Natural killer cell (primary cell): ENCODE results near the gene ZFHX2. TPM values are rescaled to one million over a fixed set of nuclear protein-coding genes. Genes with fewer than 3 reads are reported as not detected.
A peak's percentile ranks its signal among the peaks of the same experiment; 100 is the strongest.

Experiments
- ATAC-seq, 3 donors: fragments of 150-1000 bp in 2 of 3; fragments of 200-7000 bp in 1 of 3; cut with Tn5 transposase; 1 replicate in 1 of 3; 2 replicates in 2 of 3; pipeline ENCODE4 v1.10.0; 2021; ENCODE audit warnings: mild to moderate bottlenecking in 2 of 3, moderate library complexity in 2 of 3
- DNase-seq, 2 donors: peaks; one replicate each; pipeline versions ENCODE4 v3.0.0 to v3.0.0-alpha.2; 2013 to 2021; ENCODE audit warnings: mixed read lengths in 1 of 2
- H3K27ac ChIP-seq: one replicate; pipeline ENCODE4 v1.5.1; 2013; ENCODE audit warnings: mild to moderate bottlenecking, low read length
- H3K27me3 ChIP-seq: one replicate; pipeline ENCODE4 v1.6.1; 2013; ENCODE audit warnings: low read length; ENCODE audit not compliant: control insufficient read depth, insufficient read depth
- H3K36me3 ChIP-seq: one replicate; pipeline ENCODE4 v1.6.1; 2013; ENCODE audit warnings: low read length; ENCODE audit not compliant: control insufficient read depth, insufficient read depth
- H3K4me1 ChIP-seq: one replicate; pipeline ENCODE4 v1.6.1; 2013; ENCODE audit warnings: low read length; ENCODE audit not compliant: control insufficient read depth, insufficient read depth
- H3K4me3 ChIP-seq: one replicate; pipeline ENCODE4 v1.5.1; 2013; ENCODE audit warnings: low read length
- H3K9me3 ChIP-seq: one replicate; pipeline ENCODE4 v1.6.1; 2013; ENCODE audit warnings: low read length; ENCODE audit not compliant: control insufficient read depth, insufficient read depth
- H3K27ac Mint-ChIP-seq, 2 donors: one replicate each; pipeline ENCODE4 v1.8.0; 2022; ENCODE audit warnings: mild to moderate bottlenecking in 2 of 2, mixed read lengths in 2 of 2, moderate library complexity in 1 of 2
- H3K27me3 Mint-ChIP-seq, 2 donors: one replicate each; pipeline ENCODE4 v1.8.0; 2022; ENCODE audit warnings: low read depth in 2 of 2, mixed read lengths in 2 of 2
- H3K36me3 Mint-ChIP-seq: one replicate; pipeline ENCODE4 v1.8.0; 2022; ENCODE audit warnings: mixed read lengths
- H3K4me1 Mint-ChIP-seq, 2 donors: one replicate each; pipeline ENCODE4 v1.8.0; 2022; ENCODE audit warnings: mixed read lengths in 2 of 2
- H3K4me3 Mint-ChIP-seq: one replicate; pipeline ENCODE4 v1.8.0; 2022; ENCODE audit warnings: mild to moderate bottlenecking, moderate library complexity, mixed read lengths
- H3K9me3 Mint-ChIP-seq, 2 donors: one replicate each; pipeline ENCODE4 v1.8.0; 2022; ENCODE audit warnings: mixed read lengths in 2 of 2
- CTCF ChIP-seq: fragments of 200-600 bp; IDR thresholded peaks from one replicate; pipeline ENCODE4 v1.8.0; 2022; ENCODE audit warnings: antibody characterized with exemption
- WGBS: methylation state at CpG from one replicate; pipeline ENCODE4 v1.1.7; 2013; ENCODE audit warnings: missing lambda C conversion rate; ENCODE audit not compliant: insufficient coverage; 5-methylcytosine and 5-hydroxymethylcytosine counted together
- intact Hi-C: fragments of 100-400 bp; cut with micrococcal nuclease; formaldehyde crosslinking; loops from one replicate; pipeline ENCODE4 v1.14.2; 2022
- total RNA-seq, 4 donors: library from RNA; stranded (reverse); fragments of 120-200 nt in 1 of 4; gene quantifications; one replicate each; pipeline versions ENCODE4 v1.2.3 to v1.2.4, GENCODE V29; 2013 to 2022

The ZFHX2 gene
- total RNA-seq, 3 donors from 2014 or later (not counting 1 experiment from before 2014, with no cell fraction given) = 0.07 to 0.72 (median 0.45) TPM

GRCh38 chr14:23561873-23562821 is 10.6 kb upstream of the ZFHX2 start:
- H3K4me1 Mint-ChIP-seq = peaks cover 21 to 28% of the 10 kb centered on the region in 2 donors
- no peaks in the 10 kb centered on the region for H3K27me3 Mint-ChIP-seq
- TF ChIP-seq CTCF = no peak
- H3K4me1 ChIP-seq = peaks cover 14% of the 10 kb centered on the region
- H3K36me3 Mint-ChIP-seq = no peaks in the 10 kb centered on the region
- ATAC-seq = no peak
- H3K4me3 ChIP-seq = no peak overlapping the region
- 93% methylated on average over 13 of the region's 15 CpGs for WGBS
- H3K27ac Mint-ChIP-seq = peak overlapping the region in 1 of 2 donors; percentile 61
- no peaks in the 10 kb centered on the region for H3K9me3 ChIP-seq
- H3K27ac ChIP-seq = no peak overlapping the region
- intact Hi-C loops = loop anchor here (5.0 kb wide), 1 partner anchor 235 kb away; no protein-coding TSS in a partner anchor
- H3K27me3 ChIP-seq = no peaks in the 10 kb centered on the region
- peaks cover 64% of the 10 kb centered on the region for H3K36me3 ChIP-seq
- no peak overlapping the region for H3K4me3 Mint-ChIP-seq
- DNase-seq = no peak
- no peaks in the 10 kb centered on the region for H3K9me3 Mint-ChIP-seq

DNA sequence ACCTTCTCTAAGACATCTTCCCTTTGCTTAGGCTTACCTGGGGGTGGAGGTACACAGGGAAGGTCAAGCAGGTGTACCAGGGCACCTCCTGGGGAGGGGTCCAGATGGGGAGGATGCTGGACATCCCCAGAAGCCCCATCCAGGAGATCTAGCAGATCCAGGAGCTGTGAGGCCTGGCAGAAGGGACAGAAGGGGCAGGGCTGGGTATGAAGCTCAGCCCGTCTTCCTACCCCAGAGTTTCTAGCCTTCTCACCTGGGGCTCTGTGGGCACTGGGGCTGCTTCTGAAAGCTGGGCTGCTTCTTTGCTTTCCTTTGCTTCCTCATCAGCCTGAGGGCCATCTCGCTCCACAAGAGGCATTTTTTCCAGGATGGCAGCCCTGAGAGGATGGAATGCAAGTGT is 9.7 kb upstream of the ZFHX2 start:
- no peaks in the 10 kb centered on the region for H3K27me3 ChIP-seq
- TF ChIP-seq CTCF = no peak
- H3K4me1 ChIP-seq = peaks cover 14% of the 10 kb centered on the region
- Mint-ChIP-seq H3K4me1 (peaks cover 21 to 28% of the 10 kb centered on the region in 2 donors), H3K36me3 (no peaks in the 10 kb centered on the region), H3K27me3 (no peaks in the 10 kb centered on the region), H3K9me3 (no peaks in the 10 kb centered on the region), H3K4me3 (no peak overlapping the region), H3K27ac (peak overlapping the region; percentile 38 to 64)
- peaks cover 64% of the 10 kb centered on the region for H3K36me3 ChIP-seq
- intact Hi-C loops = loop anchor here (5.0 kb wide), 1 partner anchor 234 kb away; no protein-coding TSS in a partner anchor
- no peak overlapping the region for H3K4me3 ChIP-seq
- no peak overlapping the region for H3K27ac ChIP-seq
- H3K9me3 ChIP-seq = no peaks in the 10 kb centered on the region
- 97% methylated on average over 2 of the region's 2 CpGs for WGBS
- no peak for DNase-seq
- no peak for ATAC-seq

DNA sequence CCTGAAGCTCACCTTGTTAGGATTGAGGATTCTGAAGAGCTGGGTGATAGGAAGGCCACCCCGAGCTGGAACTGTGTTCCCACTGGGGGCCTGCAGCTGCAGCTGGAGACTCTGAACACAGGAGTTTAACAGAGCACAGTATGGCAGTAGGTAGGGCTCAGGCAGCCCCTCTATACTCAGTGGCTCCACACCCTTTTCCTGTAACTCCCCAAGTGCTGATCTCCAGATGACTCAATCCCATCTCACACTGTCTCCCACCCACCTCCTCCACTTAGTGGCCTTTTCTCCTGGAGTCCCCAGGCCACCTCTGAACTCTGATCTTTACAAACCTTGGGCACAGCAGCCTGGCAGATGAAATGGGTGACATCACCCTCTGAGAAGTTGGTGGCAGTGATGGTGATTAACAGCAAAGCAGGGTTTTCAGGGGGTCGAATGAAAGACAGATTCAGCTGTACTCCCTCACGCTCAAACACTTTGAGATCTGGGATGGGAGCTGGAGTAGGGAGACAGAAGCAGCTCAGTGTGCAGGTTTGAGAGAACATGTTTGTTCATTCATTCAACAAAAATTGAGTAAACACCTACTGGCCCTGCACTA is 8.5 kb upstream of the ZFHX2 start:
- H3K4me1 ChIP-seq = peaks cover 21% of the 10 kb centered on the region
- Mint-ChIP-seq H3K9me3 (no peaks in the 10 kb centered on the region), H3K4me3 (no peak overlapping the region), H3K4me1 (peaks cover 26 to 38% of the 10 kb centered on the region in 2 donors), H3K27ac (peak overlapping the region in 1 of 2 donors; percentile 63), H3K36me3 (no peaks in the 10 kb centered on the region), H3K27me3 (no peaks in the 10 kb centered on the region)
- DNase-seq (no peak), ATAC-seq (no peak)
- intact Hi-C loops = loop anchor here (1.0 to 5.0 kb wide), 2 partner anchors 82 to 233 kb away; no protein-coding TSS in a partner anchor
- no peak overlapping the region for H3K4me3 ChIP-seq
- H3K27ac ChIP-seq = no peak overlapping the region
- 93% methylated on average over 3 of the region's 3 CpGs for WGBS
- H3K9me3 ChIP-seq = no peaks in the 10 kb centered on the region
- H3K36me3 ChIP-seq = peaks cover 59% of the 10 kb centered on the region
- no peak for TF ChIP-seq CTCF
- no peaks in the 10 kb centered on the region for H3K27me3 ChIP-seq
